GM19452 (cell line): ENCODE measurements around the gene UBE2L6.
A peak's percentile ranks its signal among the peaks of the same experiment; 100 is the strongest.

Experiments used
- ATAC-seq: cut with Tn5 transposase; IDR thresholded peaks from one replicate; pipeline ENCODE4 v1.9.1; 2021; ENCODE audit not compliant: unreplicated experiment

UBE2L6 gene

DNA sequence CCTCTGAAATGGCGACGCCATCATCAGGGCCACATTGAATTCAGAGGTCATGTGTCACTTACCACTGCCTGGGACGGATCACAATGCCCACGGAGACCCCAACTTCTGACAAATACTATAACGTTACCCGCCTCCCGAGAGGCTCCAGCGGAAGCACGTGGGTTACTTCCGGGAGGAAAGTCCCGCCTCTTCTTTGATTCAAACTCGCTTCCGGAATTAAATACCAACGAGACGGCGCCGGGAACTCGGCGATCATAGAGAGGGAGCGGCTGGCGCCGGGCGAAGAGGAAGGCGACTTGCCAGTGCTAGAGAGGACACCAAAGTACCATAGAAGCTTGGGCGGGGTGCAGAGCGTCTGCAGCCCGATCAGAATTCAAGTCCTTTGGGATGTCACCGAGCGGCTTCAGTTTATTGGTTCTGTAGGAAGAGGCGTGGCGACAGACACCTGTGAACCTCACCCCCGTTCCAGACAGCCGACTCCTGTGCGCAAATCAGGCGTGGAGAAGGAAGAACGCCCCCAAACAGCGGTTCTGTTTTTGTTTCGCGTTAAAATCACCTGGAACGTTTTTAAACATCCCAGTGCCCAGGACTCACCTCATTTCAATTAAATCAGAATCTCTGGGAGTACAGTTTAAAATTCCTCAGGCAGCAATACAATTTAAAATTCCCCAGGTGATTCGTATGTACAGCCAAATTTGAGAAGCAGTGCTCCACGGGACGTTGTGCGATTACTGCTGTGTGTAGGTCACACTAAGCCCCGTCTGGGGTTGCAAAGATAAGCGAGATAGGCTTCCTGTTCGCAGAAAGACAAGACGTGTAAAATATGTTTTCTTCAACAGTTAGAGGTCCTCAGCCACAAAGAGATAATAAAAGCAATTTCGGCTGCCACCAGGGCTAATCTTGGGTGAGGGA, 36.6 kb downstream of the UBE2L6 start, which contains the start of gene TIMM10:
Gene TIMM10 (minus strand): TSS at position 159 of the 912 bp plus-strand sequence. CDS start 565 bp downstream, outside the sequence.
- ATAC-seq: peak; percentile 98

GRCh38 chr11:57530215-57530595, 37.3 kb downstream of the UBE2L6 start:
- ATAC-seq: no peak

GRCh38 chr11:57529012-57529411, 38.5 kb downstream of the UBE2L6 start:
- ATAC-seq: no peak

DNA sequence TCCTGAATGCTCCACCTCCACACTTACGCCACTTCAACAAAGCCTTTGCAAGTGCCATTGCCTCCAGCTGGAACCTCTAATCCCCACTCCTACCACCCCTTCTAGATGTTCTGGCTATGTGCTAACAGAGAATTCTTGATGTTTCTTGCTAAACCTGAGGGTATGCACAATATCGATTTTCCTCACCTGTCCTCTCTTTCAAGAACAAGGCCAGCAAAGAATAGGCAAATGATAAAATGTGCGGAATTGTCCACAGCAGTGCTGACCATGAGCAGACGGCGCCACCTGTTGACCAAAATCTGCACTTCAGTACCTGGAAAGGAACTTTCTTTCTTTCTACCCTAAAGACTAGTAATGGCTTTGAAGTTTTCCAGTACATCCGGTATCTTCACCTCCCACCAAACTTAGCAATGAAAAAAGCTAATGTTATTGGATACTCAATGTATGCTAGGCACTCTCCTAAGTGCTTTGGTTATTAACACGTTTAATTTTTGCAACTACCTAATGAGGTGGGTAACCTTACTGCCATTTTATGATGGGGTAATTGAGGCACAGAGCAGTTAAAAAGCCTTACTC, 40.3 kb downstream of the UBE2L6 start:
- no peak for ATAC-seq

- ATAC-seq: no peak
Observed at GRCh38 chr11:57523419-57523818, 44.1 kb downstream of the UBE2L6 start.

GRCh38 chr11:57521116-57521515, 46.4 kb downstream of the UBE2L6 start:
- ATAC-seq: no peak

GRCh38 chr11:57516061-57516443, 51.4 kb downstream of the UBE2L6 start:
- no peak for ATAC-seq

GRCh38 chr11:57515332-57516060, 52.0 kb downstream of the UBE2L6 start, which contains the start of gene SLC43A1:
SLC43A1 (minus strand) TSS chr11:57515702; CDS start chr11:57514111, 1,591 bp downstream.
- ATAC-seq: peak; percentile 40

GRCh38 chr11:57514538-57515331, 52.7 kb downstream of the UBE2L6 start:
- ATAC-seq: peak; percentile 45

- peak; percentile 35 for ATAC-seq
Observed at GRCh38 chr11:57513911-57514537, 53.4 kb downstream of the UBE2L6 start.

GRCh38 chr11:57513452-57513795, 54.0 kb downstream of the UBE2L6 start:
- ATAC-seq: no peak

GRCh38 chr11:57512646-57513451, 54.6 kb downstream of the UBE2L6 start:
- ATAC-seq: no peak

DNA sequence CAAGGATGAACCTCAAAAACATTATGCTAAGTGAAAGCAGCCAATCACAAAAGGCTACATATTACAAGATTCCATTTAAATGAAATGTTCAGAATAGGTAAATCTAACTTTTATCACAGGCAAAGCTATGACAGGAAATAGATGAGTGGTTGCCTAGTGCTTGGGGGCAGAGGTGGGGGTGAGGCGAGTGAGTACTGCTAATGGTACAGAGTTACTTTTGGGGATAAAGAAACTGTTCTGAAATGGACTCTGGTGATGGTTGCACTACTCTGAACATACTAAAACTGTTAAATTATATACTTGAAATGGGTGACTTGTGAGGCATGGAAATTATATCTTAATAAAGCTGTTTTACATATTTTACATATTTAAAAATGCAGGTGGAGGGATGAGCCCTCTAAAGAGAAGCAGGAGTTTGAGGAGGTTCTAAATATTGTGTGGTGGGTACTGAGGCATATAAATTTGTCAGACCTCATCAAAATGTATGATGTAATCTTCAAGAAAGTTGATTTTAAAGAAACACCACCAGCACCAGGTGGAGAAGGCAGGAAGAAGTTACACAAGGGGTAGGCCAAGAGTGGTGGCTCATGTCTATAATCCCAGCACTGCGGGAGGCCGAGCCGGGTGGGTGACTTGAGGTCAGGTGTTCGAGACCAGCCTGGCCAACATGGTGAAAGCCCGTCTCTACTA, 55.6 kb downstream of the UBE2L6 start:
- ATAC-seq: no peak

- no peak for ATAC-seq
Observed at GRCh38 chr11:57508341-57509170, 58.9 kb downstream of the UBE2L6 start.

DNA sequence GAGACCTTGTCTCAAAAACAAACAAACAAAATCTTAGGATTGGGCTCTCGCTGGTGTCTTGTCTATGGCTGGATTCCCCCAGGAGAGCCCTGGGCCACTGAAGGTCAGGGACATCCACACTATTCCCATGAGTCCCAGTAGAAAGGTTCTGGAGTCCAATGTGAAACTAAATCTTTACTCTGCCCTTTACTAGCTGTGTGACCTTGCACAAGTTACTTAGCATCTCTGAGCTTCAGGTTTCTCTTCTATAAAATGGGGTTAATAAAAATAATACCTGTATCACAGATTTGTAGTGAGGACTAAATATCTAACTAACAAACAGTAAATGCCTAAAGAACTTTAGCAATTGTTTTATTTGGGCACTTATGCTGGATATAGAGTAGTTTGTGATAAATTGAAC, 61.0 kb downstream of the UBE2L6 start:
- ATAC-seq: no peak

DNA sequence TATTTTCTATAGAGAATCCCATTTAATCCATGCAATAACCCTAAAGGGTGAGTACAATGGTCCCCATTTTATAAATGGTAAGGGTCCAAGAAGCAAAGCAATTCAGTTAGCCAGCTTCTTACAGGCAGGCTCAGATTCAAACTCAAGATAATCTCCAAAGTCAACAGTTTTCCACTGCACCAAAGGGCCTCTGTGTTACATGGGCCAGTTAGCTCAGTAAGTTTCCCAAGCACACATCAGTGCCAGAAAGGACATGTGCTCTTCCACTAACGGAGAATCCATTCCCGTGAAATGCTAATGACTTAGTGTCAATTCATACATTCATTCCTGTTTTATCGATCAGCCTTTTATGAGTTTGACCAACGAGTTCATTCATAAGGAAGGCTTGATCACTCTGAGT, 63.0 kb downstream of the UBE2L6 start:
- ATAC-seq: no peak

- ATAC-seq: no peak
Observed at GRCh38 chr11:57502870-57503269, 64.6 kb downstream of the UBE2L6 start.

DNA sequence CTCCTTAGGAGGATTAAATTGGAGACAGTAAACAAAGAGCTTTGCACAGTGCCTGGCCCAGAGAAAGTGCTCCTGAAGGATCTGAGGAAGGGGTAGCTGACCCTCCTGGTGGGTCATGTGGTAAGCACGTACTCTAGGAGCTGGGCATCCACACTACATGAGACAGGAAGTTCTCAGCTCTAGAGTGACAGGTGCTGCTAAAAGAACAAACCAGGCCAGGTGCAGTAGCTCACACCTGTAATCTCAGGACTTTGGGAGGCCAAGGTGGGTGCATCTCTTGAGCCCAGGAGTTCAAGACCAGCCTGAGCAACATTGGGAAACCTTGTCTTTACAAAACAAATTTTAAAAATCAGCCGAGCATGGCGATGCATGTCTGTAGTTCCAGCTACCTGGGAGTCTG, 65.1 kb downstream of the UBE2L6 start:
- no peak for ATAC-seq
